Measurements from ENCODE around the gene MED22.

GRCh38 chr9:133309608-133310007 lies 38.3 kb downstream of the MED22 start:
- TF ChIP-seq ZNF274 (IDR thresholded peaks at IDR 0.05; ENCODE audit: low read depth, low read length) (no peak), CTCF (IDR thresholded peaks at IDR 0.05 in 2 of 3, conservative IDR thresholded peaks at IDR 0.05 in 1 of 3; ENCODE audit: borderline replicate concordance in 1 of 3, insufficient read depth in 1 of 3, low read depth in 2 of 3, low read length in 2 of 3) (no peak), POLR2A (IDR thresholded peaks at IDR 0.05; ENCODE audit: borderline replicate concordance, extremely low read depth, insufficient read depth, insufficient read length) (no peak), SRF (IDR thresholded peaks at IDR 0.05; ENCODE audit: low read depth) (no peak), RAD21 (IDR thresholded peaks at IDR 0.05; ENCODE audit: low read depth) (no peak)
